Endometrial microvascular endothelial cells (primary cell): ENCODE data around the gene SPPL2A. TPM values are rescaled to one million over a fixed set of nuclear protein-coding genes. Genes with fewer than 3 reads are reported as not detected.

Experiments
- total RNA-seq: library from RNA; depleted of rRNA; stranded (reverse); fragments of >200 nt; gene quantifications from one replicate; pipeline ENCODE4 v1.2.3, GENCODE V29; 2015; ENCODE audit errors: inconsistent ontology term

SPPL2A gene
- total RNA-seq, 1 donor from 2014 or later, result 90.2 TPM

Other genes starting within 250 kb of the SPPL2A start
- gene USP50, start 219.0 kb downstream of the SPPL2A start, total RNA-seq, result not detected
- gene TRPM7, start 78.9 kb downstream of the SPPL2A start, total RNA-seq, result 20.5 TPM
- 10.6 TPM for gene AP4E1, start 143.0 kb upstream of the SPPL2A start, total RNA-seq